ENCODE measurements around the gene SLC7A11. TPM values are rescaled to one million over a fixed set of nuclear protein-coding genes. Genes with fewer than 3 reads are reported as not detected.

The SLC7A11 gene
- 45.4 and 101 TPM in 2 replicates for total RNA-seq

DNA sequence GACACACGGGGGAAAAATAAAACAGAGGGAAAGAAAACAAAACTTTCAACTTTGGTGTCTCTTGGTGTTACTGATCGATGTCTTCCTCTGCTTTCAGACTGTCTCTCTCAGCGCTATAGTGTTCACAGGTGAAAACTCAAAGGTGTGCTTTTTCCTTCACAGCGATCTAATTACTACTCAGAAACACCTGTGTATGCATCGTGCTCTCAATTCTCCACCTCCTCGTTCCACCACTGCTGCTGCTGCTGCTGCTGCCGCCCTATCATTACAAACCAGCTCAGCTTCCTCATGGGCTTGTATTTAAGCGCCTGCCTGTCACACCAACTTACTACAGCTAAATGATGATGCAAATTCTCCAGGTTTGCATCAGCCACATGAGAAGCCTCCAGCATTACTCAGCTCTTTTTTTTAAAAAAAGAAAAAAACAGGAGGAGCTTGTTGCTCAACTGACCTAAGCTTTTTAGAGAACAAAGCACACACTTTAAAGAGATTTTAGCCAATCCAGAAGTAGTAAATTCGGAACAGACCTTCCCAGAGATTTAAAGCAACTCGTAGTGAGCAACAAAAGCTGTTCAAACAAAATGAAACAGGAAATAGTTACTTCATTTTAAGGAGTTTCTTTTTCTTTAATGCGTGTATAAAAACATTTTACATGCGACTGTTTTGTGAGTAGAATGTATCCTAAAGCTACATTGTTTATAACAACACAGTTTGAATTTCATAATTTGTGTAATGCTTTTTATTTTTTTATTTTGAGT is at the start of gene SLC7A11:
TSS of gene SLC7A11 (minus strand) at position 274 of the 758 bp plus-strand sequence. CDS start 280 bp downstream, outside the sequence.

